HG02588 (cell line): ENCODE results near the gene MAPKAP1.

Experiments used
- ATAC-seq: cut with Tn5 transposase; IDR thresholded peaks from one replicate; pipeline ENCODE4 v1.9.1; 2021; ENCODE audit warnings: mild to moderate bottlenecking, moderate library complexity; ENCODE audit not compliant: unreplicated experiment

The MAPKAP1 gene

DNA sequence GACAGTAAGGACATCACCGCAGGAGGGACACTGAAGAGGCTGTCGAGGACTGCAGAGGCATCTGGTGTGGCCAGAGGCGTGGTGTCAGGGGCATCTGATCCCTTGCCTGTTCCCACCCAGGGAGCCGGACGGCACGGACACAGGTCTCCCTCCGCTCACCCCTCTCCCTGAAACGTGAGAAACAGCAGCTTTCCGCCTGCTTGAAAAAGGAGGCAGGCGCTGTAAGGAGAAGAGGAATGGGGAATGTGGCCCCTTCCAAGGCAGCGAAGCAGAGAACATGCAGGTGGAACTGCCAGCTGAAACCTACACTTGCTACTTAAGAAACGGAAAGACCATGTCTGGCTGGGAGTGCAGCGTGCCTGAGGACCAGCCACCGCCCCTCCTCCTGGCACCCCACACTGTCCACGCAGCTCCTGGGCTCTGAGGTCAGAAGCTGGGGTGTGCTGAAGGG lies 269.2 kb downstream of the MAPKAP1 start:
- no peak for ATAC-seq

GRCh38 chr9:125436613-125437443 lies 270.2 kb downstream of the MAPKAP1 start:
- ATAC-seq, result no peak

- no peak for ATAC-seq
Observed at GRCh38 chr9:125435776-125436612, 271.0 kb downstream of the MAPKAP1 start.

DNA sequence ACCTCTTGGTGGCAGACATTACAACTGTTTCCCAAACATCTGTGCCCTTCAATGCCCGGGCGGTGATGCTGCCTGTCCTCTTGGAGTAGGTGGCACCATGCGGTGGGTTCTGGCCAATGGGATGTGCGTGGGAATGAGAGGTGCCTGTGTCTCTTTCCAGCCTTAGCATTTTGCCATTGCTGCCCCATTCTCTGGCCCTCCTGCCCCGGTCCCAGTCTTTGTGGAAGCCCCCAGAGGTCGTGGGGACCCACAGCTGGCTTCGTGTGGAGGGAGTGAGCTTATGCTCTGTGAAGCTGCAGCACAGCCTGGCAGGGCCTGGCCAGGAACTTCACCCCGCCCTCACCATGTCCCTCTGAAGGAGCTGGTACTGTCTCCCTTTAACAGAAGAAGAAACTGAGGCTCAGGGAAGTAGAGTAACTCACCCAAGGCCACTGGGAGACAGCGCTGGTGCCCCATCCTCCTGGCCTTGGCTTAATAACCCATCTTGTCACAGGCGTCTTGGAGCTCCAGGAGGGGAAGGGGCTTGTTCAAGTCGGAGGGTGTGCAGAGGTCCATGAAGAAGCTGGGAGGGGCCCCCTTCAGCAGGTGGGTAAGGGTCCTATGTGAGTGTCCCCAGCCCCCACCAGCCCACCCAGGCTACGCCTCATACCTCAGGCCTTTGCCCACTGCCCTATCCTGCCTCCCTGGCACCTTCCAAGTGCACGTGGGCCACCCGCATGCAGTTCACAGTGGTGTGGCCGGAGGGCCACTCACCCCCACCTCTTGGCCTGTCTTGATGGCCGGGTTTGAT lies 271.8 kb downstream of the MAPKAP1 start:
- no peak for ATAC-seq

- ATAC-seq, result no peak
Observed at GRCh38 chr9:125433461-125434011, 273.5 kb downstream of the MAPKAP1 start.

DNA sequence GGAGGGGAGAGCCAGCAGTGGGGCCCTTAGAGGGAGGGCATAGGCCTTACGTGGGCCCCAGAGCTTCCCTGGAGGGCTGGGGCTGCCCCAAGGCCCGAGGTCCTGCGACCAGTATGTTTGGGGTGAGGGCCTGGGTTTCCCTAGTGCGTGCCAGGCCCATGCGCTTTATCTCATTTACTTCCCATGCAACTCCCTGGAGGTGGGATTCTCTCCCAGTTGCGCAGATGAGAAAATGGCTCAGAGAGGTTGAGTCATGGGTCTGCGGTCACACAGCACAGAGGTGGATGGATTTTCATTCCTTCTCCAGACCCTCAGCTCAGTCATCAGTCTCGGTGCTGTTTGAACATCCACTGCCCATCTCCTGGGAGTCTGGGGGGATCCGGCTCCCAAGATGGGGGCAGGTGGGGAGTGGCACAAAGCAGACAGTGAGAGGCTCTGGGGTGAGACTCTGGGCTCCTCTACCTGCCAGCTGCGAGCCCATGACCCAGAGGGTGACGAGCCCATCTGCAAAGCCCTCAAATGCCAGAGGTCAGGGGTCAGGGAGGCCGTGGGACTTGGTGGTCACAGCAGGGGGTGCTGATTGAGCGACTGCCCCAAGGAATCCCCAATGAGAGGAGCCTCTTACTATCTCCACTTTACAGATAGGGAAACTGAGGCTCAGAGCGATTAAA lies 274.2 kb downstream of the MAPKAP1 start:
- ATAC-seq, result no peak

DNA sequence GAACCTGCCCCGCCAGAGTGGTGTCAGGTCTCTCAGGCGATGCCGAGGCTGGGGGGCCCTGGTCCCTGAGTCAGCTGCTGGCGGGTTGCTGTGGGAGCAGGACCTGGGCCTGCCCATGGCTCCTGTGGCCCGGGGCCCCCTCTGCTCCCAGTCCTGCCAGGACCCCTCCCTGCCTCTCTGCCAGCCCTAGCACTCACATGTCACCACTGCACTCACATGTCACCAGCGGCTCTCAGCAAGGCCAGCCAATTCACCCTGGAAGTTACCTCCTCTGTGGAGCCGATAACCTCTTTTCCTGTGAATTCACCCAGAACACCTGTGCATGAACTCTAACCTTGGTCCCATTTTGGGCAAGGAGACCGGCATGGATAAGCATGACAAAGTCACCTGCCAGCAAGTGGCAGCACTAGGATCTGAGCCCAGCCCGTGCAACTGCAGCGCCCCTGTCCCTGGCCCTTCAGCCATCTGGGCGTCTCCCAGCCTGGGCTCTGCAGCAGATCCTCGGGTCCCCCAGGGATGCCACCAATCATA lies 275.2 kb downstream of the MAPKAP1 start:
- no peak for ATAC-seq

DNA sequence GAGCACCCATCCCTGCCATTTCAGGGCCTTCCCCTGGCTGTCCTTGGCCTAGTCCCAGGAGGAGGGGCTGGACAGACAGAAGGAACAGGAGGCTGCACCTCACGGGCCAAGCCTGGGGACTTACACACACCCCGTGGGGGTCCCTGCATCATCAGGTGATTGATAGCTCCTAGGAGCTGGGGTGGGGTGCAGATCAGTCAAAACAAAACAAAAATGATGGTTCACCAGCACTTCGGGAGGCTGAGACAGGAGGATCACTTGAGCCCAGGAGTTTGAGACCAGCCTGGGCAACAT lies 276.0 kb downstream of the MAPKAP1 start:
- no peak for ATAC-seq

GRCh38 chr9:125430161-125431011 lies 276.6 kb downstream of the MAPKAP1 start:
- no peak for ATAC-seq

DNA sequence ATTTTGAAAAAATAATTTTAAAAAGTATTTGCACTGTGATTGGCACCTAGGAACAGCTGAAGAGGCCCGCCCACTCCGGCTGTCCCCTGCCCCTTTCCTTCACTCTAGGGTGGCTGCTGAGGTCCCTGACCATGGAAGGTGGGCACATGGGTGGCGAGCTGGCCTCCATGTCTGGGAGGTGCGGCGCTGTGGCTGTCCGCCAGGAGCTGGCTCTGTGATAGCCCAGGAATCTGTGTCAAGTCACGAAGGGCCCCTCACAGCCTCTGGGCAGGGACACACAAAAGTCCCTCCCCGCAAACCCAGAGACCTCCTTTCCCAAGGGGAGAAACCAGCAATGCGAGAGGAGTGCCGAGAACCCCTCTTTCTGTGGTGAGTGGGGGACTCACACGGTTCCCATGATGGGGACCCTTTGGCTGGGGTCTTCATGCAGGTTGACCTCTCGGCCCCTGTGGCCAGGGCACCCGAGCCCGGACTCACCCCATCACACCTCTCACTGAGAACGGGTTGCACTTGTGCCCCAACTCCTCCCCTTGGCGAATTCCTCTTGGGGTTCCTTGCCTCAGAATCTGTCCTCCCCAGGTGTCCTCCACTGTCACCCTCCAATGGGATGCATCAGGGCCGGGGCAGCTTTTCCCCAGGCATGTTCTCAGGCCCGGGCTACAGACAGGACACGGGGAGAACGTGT lies 277.4 kb downstream of the MAPKAP1 start:
- no peak for ATAC-seq

DNA sequence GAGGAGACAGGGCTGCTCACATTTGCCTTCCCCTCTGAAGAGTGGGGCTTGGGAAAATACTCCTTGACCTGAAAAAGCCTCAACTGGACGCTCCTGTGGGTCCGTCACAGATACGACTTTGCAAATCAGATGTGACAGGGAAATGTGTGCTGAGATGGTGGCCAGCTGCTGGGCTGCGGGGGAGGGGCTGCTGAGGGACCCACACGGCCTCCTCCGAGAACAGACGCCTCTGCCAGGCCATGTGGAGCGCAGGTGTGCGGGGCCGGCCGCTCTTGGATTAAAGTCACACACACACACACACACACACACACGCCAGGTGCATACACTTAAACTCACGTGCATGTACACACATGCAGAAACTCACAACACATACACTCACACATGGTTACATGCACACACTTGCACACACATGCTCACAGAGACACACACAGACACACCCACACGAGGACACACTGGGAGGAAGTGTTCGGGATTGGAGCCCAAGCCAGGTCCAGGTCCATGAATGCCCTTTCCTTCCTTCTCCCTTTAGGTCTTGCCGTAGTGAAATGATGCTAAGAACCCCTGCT lies 278.0 kb downstream of the MAPKAP1 start:
- no peak for ATAC-seq

DNA sequence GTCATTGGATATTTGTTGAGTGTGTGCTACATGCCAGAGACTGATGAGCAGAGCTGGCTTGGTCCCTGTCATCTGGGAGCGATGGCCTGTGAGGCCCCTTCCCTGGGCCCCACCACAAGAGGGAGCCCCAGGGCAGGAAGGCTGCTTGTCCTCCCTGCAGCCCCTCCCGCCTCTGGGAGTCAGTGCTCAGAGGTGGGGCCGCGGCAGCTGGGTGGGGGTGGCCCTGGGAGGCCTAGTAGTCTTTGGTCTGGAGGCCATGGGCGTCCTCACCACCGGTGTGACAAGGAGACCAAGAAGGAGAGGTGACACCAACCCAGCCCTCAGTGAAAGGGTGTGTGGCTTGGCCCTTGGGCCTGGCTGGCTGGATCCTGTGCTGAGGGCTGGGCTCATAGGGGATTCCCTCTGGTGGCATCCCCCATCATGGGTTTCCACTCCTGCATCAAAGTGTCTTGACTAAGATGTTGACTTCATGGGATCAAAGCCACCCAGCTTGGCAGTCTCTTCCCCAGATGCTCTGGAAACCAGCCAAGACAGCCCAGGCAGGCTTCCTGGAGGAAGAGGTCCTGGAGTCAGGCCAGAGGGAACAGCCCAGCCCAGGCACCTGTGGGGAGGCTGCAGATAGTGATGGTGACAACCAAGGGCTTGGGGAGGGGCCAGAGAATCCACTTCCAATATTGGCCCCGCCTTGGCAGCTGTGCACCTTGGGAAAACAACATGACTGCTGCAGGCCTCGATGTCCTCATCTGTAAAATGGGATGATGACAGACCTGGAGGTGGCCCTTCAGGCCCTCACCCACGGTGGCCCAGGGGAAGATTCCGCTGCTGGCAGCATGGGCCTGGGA lies 278.7 kb downstream of the MAPKAP1 start:
- no peak for ATAC-seq

GRCh38 chr9:125427556-125427955 lies 279.5 kb downstream of the MAPKAP1 start:
- ATAC-seq, result no peak

DNA sequence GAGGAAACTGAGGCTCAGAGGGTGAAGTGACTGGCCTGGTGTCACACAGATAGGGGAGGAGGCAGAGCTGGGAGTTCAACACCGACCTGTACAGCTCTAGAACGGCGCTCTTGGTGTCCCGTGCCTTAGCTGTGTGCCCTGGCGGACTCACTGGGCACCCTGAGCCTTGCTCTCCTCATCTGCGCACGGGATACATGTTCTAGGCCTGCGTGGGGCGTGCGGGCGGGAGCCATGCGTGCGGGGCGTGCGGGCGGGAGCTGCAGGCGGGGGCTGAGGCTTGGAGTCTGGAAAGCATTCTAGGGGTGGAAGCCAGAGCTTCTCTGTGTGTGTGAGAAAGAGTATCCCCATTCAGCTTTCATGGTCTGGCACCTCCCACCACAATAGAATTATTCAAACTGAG lies 280.1 kb downstream of the MAPKAP1 start:
- no peak for ATAC-seq

DNA sequence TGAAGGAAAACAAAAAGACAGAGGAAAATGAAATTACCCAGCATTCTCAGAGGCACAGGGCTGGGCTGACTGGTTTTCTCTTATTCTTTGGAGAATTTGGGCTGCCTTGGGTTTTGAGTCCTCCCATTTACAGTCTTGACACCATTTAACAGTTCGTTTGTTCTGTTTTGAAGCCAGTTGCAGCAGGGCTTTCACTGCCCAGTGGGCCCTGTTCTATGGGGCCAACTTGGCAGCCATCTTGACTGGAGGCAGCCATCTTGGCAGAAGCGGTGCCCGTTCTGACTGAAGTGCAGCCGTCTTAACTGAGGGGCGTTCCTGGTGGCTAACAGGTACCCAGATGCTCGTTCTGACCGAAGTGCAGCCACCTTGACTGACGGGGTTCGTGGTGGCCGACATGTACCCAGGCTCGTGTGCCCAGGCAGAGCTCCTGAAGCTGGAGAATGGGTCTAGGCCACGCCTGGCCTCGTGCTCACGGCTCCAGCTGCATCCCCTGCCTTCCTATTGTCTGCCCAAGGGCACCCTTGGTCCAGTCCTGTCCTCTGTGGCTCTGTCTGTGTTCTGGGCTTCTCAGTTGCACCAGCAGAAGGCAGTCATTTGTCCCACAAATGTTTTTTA lies 281.0 kb downstream of the MAPKAP1 start:
- ATAC-seq, result no peak

- no peak for ATAC-seq
Observed at GRCh38 chr9:125425170-125425897, 281.7 kb downstream of the MAPKAP1 start.
